Liver (tissue), 2 donors: ENCODE measurements around the gene FLYWCH2.

Experiments used
- FOXA1 ChIP-seq: IDR thresholded peaks from 2 replicates; pipeline ENCODE4 v1.6.1; 2016; ENCODE audit warnings: antibody characterized with exemption
- TF ChIP-seq, protein P1 (sequence below): fragments of 150-350 bp; IDR thresholded peaks from 2 replicates; pipeline ENCODE4 v1.5.1; 2017; ENCODE audit warnings: improper control_type of control experiment, low read depth, low read length; ENCODE audit not compliant: missing input control
- donor health status: healthy.

DNA sequence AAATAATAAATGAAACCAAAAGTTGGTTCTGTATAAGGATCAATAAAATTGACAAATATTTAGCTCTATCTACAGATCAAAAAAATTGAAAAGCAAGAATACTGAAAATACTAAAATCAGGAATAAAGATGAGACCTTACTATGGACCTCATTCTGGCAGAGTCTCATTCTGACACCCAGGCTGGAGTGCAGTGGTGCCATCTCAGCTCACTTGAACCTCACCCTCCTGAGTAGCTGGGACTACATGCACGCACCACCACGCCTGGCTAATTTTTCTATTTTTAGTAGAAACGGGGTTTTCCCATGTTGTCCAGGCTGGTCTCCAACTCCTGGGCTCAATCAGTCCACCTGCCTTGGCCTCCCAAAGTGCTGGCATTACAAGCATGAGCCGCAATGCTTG is 59.0 kb downstream of the FLYWCH2 start:
- no peak for TF ChIP-seq FOXA1
- TF ChIP-seq, protein P1, sequence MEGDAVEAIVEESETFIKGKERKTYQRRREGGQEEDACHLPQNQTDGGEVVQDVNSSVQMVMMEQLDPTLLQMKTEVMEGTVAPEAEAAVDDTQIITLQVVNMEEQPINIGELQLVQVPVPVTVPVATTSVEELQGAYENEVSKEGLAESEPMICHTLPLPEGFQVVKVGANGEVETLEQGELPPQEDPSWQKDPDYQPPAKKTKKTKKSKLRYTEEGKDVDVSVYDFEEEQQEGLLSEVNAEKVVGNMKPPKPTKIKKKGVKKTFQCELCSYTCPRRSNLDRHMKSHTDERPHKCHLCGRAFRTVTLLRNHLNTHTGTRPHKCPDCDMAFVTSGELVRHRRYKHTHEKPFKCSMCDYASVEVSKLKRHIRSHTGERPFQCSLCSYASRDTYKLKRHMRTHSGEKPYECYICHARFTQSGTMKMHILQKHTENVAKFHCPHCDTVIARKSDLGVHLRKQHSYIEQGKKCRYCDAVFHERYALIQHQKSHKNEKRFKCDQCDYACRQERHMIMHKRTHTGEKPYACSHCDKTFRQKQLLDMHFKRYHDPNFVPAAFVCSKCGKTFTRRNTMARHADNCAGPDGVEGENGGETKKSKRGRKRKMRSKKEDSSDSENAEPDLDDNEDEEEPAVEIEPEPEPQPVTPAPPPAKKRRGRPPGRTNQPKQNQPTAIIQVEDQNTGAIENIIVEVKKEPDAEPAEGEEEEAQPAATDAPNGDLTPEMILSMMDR = no peak
